Inferior parietal cortex (tissue), 1 donor: Measurements from ENCODE around the gene EPB41L5.

Source experiments
- DNase-seq: peaks from one replicate; pipeline ENCODE4 v3.0.0-alpha.2; 2016; ENCODE audit errors: extremely low spot score

EPB41L5 gene

GRCh38 chr2:120224735-120225548, 212.1 kb downstream of the EPB41L5 start:
- DNase-seq = no peak

DNA sequence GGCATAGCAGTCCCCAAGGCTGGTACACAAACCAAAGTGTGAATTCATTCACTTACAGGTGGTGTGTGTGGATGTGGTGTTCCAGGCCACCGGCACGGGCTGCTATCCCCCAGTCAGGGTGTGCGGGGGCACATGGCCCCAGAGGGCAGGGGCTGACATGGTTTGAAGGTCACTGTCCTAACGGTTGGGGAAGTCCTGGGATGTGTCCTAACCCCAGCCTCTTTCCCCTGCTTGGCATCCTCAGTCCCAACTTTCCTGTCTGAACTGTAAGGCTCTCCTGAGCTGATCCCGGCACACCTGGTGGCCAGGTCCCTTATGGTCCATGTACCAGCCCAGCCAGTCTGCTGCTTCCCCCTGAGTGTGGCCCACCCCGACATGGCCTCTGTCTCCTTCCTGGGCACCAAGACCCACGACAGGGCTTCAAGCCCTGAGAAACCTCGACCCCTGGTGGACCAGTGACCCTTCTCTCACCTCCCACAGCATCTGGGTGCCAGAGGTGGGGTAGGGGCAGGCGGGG, 212.7 kb downstream of the EPB41L5 start:
- DNase-seq = no peak

- no peak for DNase-seq
These were observed 213.4 kb downstream of the EPB41L5 start for GRCh38 chr2:120226316-120226715.

DNA sequence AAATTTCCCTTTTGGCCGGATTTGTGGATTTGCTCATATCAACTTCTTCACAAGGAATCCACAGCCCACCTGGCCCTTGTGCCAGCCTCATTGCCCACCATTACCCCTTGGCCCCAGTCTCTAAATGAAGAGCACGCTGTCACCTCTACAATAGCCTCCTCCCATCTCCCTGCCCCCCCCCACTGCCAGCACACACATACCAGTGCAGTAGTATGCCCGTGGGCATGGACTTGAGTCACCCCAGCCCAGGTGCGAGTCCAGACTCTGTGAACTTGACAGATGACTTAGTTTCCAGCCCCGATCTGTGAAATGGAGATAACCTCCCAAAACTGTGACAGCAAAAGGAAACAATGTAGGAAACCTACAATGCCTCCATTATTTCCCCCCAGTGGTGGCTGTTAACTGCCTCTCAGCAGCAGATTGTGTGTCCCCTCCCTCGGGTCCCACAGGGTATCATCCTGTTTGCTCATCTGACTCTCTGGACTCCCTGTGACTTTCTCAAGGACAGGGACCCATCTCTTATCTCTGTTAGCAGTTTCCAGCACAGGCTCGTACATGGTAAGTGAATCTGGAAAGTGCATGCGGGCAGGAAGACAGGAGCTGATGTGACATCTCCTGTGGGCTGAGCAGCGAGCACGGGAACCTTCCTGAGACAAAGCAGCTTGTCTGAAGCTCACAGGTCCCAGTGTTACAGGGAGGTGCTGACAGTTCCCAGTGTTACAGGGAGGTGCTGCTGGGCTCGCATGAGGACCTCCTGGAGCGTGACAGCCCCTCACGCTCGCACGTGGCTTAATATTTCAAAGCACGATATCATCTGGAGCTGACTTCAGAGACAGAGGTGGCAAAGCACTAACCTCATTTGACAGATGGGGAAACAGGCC, 214.5 kb downstream of the EPB41L5 start:
- no peak for DNase-seq

- DNase-seq = no peak
These were observed 215.6 kb downstream of the EPB41L5 start for GRCh38 chr2:120228503-120228902.
